HL-60 (cell line): ENCODE measurements around the gene HYAL3.

Source experiments
- CTCF ChIP-seq: IDR thresholded peaks from one replicate; pipeline ENCODE4 v1.5.1; 2011; ENCODE audit warnings: low read length, control low read depth, inconsistent platforms; ENCODE audit not compliant: insufficient read depth
- GABPA ChIP-seq: IDR thresholded peaks from 2 replicates; pipeline ENCODE4 v1.6.1; 2012; ENCODE audit warnings: low read depth
- POLR2AphosphoS5 ChIP-seq: IDR thresholded peaks from 2 replicates; pipeline ENCODE4 v1.6.1; 2012; ENCODE audit warnings: low read depth
- REST ChIP-seq: IDR thresholded peaks from 2 replicates; pipeline ENCODE4 v1.6.1; 2012; ENCODE audit warnings: low read depth; ENCODE audit not compliant: insufficient replicate concordance
- SPI1 ChIP-seq: IDR thresholded peaks from 2 replicates; pipeline ENCODE4 v1.6.1; 2012; ENCODE audit warnings: low read depth, mild to moderate bottlenecking, borderline replicate concordance

GRCh38 chr3:50318615-50319014 lies 19.4 kb upstream of the HYAL3 start:
- TF ChIP-seq POLR2AphosphoS5 = 0 out of 2 replicates have a peak, but pooled peaks have one; percentile 32
- TF ChIP-seq CTCF = no peak
- no peak for TF ChIP-seq GABPA
- TF ChIP-seq REST = no peak
- TF ChIP-seq SPI1 = peak; percentile 94
